ENCODE data around the gene LYPD6.

The LYPD6 gene

DNA sequence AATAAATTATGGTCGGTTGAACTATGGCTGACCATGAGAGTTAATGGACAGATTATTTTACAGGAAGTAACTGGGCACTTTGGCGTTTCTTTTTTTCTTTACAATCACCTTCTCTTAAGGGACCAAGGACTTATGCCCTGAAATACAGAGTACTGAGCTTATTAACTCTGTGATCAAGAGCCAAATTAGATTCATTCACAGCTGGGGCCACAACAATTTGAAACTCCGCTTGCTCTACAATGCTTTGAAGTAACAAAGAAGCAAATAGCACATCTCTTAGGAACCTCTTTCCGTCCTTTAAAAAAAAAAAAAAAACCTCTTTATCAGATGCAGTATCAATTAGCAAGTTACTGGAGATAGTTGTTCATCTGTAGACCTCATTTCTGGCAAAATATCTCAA lies 112.0 kb downstream of the LYPD6 start:
- TF ChIP-seq CEBPB (IDR thresholded peaks at IDR 0.05) (no peak), CREB1 (IDR thresholded peaks at IDR 0.05; ENCODE audit: low read depth) (no peak), TAF1 (IDR thresholded peaks at IDR 0.05; ENCODE audit: low read depth) (no peak), EGR1 (IDR thresholded peaks at IDR 0.05) (no peak), RAD21 (IDR thresholded peaks at IDR 0.05; ENCODE audit: low read depth) (no peak)
- TF ChIP-seq, protein P1, sequence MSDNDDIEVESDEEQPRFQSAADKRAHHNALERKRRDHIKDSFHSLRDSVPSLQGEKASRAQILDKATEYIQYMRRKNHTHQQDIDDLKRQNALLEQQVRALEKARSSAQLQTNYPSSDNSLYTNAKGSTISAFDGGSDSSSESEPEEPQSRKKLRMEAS (IDR thresholded peaks at IDR 0.05), result no peak
- TF ChIP-seq, protein P2, sequence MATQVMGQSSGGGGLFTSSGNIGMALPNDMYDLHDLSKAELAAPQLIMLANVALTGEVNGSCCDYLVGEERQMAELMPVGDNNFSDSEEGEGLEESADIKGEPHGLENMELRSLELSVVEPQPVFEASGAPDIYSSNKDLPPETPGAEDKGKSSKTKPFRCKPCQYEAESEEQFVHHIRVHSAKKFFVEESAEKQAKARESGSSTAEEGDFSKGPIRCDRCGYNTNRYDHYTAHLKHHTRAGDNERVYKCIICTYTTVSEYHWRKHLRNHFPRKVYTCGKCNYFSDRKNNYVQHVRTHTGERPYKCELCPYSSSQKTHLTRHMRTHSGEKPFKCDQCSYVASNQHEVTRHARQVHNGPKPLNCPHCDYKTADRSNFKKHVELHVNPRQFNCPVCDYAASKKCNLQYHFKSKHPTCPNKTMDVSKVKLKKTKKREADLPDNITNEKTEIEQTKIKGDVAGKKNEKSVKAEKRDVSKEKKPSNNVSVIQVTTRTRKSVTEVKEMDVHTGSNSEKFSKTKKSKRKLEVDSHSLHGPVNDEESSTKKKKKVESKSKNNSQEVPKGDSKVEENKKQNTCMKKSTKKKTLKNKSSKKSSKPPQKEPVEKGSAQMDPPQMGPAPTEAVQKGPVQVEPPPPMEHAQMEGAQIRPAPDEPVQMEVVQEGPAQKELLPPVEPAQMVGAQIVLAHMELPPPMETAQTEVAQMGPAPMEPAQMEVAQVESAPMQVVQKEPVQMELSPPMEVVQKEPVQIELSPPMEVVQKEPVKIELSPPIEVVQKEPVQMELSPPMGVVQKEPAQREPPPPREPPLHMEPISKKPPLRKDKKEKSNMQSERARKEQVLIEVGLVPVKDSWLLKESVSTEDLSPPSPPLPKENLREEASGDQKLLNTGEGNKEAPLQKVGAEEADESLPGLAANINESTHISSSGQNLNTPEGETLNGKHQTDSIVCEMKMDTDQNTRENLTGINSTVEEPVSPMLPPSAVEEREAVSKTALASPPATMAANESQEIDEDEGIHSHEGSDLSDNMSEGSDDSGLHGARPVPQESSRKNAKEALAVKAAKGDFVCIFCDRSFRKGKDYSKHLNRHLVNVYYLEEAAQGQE (IDR thresholded peaks at IDR 0.05; ENCODE audit: low read depth), result no peak

DNA sequence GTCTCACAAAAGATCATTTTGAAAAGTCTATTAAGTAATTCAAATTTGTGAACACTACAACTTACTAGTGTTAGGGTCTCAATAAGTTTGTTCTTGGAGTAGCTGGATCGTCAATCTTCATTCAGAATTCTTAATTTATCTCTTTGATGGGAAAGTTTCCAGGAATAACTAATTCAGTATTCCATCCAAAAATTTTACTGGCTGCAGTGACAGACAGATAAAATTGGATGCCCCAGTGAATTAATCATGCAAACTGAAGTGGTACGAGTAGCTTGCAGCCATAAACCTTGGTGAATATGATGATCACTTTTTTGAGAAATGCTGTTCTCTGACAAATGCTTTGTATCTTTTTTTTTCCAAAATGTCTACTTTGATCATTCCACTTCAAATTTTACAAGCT lies 112.8 kb downstream of the LYPD6 start:
- no peak for TF ChIP-seq EP300 (IDR thresholded peaks at IDR 0.05; ENCODE audit: borderline replicate concordance)
- no peak for TF ChIP-seq RAD21 (IDR thresholded peaks at IDR 0.05; ENCODE audit: low read depth)
- TF ChIP-seq TEAD4 (IDR thresholded peaks at IDR 0.05), result no peak
- no peak for TF ChIP-seq TAF1 (IDR thresholded peaks at IDR 0.05; ENCODE audit: low read depth)
- TF ChIP-seq EGR1 (IDR thresholded peaks at IDR 0.05), result no peak
- TF ChIP-seq TCF12 (IDR thresholded peaks at IDR 0.05; ENCODE audit: low read depth), result no peak
- TF ChIP-seq, protein P2 (IDR thresholded peaks at IDR 0.05; ENCODE audit: low read depth), result no peak
- no peak for TF ChIP-seq CREB1 (IDR thresholded peaks at IDR 0.05; ENCODE audit: low read depth)
- TF ChIP-seq ZBTB7A (IDR thresholded peaks at IDR 0.05; ENCODE audit: low read depth), result no peak
- TF ChIP-seq NFIC (IDR thresholded peaks at IDR 0.05), result no peak
- TF ChIP-seq YY1 (IDR thresholded peaks at IDR 0.05; ENCODE audit: low read depth), result no peak
- TF ChIP-seq, protein P3, sequence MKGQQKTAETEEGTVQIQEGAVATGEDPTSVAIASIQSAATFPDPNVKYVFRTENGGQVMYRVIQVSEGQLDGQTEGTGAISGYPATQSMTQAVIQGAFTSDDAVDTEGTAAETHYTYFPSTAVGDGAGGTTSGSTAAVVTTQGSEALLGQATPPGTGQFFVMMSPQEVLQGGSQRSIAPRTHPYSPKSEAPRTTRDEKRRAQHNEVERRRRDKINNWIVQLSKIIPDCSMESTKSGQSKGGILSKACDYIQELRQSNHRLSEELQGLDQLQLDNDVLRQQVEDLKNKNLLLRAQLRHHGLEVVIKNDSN (IDR thresholded peaks at IDR 0.05), result no peak
- TF ChIP-seq, protein P1 (IDR thresholded peaks at IDR 0.05), result no peak
- no peak for TF ChIP-seq CEBPB (IDR thresholded peaks at IDR 0.05)

DNA sequence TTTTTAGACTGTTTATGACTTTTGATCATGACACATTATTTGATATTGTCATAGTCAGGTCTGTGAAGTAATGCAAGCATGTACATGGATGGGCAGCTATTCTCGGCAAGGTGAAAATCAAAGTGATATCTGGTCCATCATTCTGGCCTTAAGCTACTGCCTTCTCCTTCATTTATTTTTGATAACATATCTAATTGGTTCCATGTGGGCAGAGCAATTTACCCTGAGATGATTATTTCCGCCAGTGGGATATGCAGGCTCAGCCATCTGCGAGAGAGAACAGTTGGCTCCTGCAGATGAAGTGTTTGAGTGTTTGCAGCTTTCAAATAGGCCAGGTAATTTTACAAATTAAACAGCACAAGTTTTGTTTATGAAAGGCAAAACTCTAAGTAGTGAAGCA lies 116.4 kb downstream of the LYPD6 start:
- TF ChIP-seq RAD21 (IDR thresholded peaks at IDR 0.05; ENCODE audit: low read depth) (no peak), TAF1 (IDR thresholded peaks at IDR 0.05; ENCODE audit: low read depth) (no peak), TEAD4 (IDR thresholded peaks at IDR 0.05) (no peak), EP300 (IDR thresholded peaks at IDR 0.05; ENCODE audit: borderline replicate concordance) (no peak)
- TF ChIP-seq, protein P2 (IDR thresholded peaks at IDR 0.05; ENCODE audit: low read depth), result no peak
- TF ChIP-seq, protein P1 (IDR thresholded peaks at IDR 0.05), result no peak

DNA sequence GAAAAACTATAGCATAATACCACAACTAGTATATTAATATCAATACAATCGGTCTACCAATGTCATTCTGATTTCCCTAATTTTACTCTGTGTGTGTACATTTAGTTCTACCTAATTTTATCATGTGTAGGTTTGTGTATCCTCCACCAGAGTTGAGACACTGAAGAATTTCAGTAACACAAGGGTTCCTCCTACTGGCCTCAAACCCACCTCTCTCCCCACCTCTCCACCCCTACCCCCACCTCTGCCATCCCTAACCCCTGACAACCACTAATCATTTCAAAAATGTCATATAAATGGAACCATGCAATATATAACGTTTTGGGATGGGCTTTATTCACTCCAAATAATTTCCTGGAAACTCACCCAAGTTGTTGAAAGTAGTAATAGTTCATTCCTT lies 117.9 kb downstream of the LYPD6 start:
- no peak for TF ChIP-seq ZBTB7A (IDR thresholded peaks at IDR 0.05; ENCODE audit: low read depth)
- TF ChIP-seq TAF1 (IDR thresholded peaks at IDR 0.05; ENCODE audit: low read depth), result no peak
- TF ChIP-seq YY1 (IDR thresholded peaks at IDR 0.05; ENCODE audit: low read depth), result no peak
- no peak for TF ChIP-seq EP300 (IDR thresholded peaks at IDR 0.05; ENCODE audit: borderline replicate concordance)

DNA sequence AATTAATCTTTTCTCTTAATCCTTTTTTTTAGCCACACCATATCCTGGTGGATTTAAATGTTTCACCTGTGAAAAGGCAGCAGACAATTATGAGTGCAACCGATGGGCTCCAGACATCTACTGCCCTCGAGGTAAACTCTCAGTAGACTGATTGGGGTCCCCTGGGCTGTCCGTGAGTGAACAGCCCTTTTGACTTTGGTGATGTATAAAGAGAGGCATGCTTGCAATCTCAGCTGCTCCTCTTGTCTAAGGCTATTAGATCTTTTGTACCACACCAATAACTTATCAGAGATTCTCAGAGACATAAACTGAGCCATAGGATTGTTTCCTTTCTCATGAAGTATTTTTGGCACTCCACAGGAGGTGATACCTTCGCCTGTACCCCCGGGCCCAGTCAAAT lies 118.6 kb downstream of the LYPD6 start:
- TF ChIP-seq, protein P1 (IDR thresholded peaks at IDR 0.05), result no peak
- no peak for TF ChIP-seq CEBPB (IDR thresholded peaks at IDR 0.05)
- no peak for TF ChIP-seq TCF12 (IDR thresholded peaks at IDR 0.05; ENCODE audit: low read depth)
- TF ChIP-seq, protein P2 (IDR thresholded peaks at IDR 0.05; ENCODE audit: low read depth), result no peak
- no peak for TF ChIP-seq RAD21 (IDR thresholded peaks at IDR 0.05; ENCODE audit: low read depth)
- TF ChIP-seq EP300 (IDR thresholded peaks at IDR 0.05; ENCODE audit: borderline replicate concordance), result no peak
- TF ChIP-seq YY1 (IDR thresholded peaks at IDR 0.05; ENCODE audit: low read depth), result no peak
- TF ChIP-seq, protein P3 (IDR thresholded peaks at IDR 0.05), result no peak
- TF ChIP-seq TEAD4 (IDR thresholded peaks at IDR 0.05), result no peak
- TF ChIP-seq ZBTB7A (IDR thresholded peaks at IDR 0.05; ENCODE audit: low read depth), result no peak
- no peak for TF ChIP-seq EGR1 (IDR thresholded peaks at IDR 0.05)
- TF ChIP-seq NFIC (IDR thresholded peaks at IDR 0.05), result no peak
- TF ChIP-seq CREB1 (IDR thresholded peaks at IDR 0.05; ENCODE audit: low read depth), result no peak

Measured in Ishikawa (cell line).